NCI-H1694 (cell line): ENCODE results near the gene TBCE.
"Not testable (repeated sequence)": the region's sequence is repeated elsewhere in the genome, so short reads cannot be mapped to it uniquely, and the experiment has no call there.

Experiments used
- DNase-seq: peaks from one replicate; lab custom pipeline; 2025; lab: John Stamatoyannopoulos, UW

TBCE gene

DNA sequence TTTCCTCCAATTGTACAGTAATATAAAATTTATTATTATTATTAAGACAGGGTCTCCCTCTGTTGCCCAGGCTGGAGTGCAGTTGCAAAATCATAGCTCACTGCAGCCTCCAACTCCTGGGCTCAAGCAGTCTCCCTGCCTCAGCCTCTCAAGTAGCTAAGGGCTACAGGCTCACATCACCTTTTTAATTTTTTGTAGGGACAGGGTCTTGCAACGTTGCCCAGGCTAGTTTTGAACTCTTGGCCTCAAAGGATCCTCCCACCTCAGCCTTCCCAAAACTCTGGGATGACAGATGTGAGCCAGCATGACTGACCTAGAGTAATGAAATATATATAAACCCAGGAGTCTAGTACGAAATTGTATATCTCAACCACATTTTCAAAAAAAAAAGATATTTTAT lies 87.9 kb downstream of the TBCE start:
- DNase-seq = no peak

DNA sequence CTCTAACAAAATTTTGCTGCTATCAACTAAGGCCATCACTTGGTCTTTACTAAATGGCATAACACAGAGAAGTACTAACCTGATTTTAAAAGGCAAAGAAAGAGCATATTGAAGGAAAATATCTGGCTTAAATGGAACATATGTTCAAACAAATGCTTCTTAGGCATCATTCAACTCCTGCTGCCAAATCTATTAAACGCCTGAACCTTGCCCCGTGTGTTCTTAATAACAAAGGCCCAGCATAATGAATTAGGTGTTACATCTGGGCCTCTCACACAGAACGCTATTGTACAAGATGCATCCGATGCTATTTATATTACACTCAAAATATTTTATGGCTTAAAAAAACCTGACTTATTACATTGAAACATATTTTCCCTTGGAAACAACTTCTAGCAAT lies 88.6 kb downstream of the TBCE start:
- peak; percentile 71 for DNase-seq

DNA sequence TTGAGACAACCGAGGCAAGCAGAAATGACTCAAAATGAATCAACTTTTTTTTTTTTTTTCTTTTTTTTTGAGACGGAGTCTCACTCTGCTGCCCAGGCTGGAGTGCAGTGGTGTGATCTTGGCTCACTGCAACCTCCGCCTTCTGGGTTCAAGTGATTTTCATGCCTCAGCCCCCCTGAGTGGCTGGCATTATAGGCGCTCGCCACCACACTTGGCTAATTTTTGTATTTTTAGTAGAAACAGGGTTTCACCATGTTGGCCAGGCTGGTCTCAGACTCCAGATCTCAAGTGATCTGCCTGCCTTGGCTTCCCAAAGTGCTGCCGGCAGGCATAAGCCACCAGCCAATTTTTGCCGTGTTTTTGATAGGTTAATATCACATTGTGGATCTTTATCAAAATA lies 90.6 kb downstream of the TBCE start:
- DNase-seq = not testable (repeated sequence)

DNA sequence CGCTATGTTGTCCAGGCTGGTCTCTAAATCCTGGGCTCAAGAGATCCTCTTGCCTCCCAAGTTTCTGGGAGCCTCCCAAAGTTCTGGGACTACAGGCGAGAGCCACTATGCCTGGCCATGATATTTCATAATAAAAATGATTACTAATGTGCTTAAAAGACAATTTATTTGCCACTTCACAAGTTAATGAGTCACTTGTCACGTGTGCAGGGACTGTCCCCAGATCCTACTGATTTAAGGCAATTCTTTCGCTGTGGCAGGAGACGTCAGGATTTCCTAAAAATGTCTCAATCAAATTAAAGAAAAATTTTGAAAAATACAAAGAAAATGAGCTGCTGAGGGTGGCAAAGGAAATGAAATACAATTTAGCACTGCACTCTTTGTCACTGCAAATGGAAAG lies 93.5 kb downstream of the TBCE start:
- DNase-seq = no peak

DNA sequence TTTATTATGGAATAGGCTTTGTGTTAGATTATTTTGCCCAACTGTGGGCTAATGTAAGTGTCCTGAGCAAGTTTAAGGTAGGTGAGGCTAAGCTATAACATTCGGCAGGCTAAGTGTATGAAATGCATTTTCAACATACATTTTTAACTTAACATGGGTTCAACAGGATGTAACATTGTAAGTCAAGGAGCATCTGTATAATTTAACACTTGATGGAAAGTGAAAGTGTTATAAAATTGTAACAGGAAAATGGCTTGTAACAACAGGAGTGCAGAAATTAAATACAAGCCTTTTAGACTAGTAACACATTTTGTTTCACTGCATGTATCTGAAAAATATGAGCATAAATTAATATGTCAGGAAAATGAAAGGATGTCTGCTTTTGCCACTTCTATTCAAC lies 94.7 kb downstream of the TBCE start:
- DNase-seq = no peak

DNA sequence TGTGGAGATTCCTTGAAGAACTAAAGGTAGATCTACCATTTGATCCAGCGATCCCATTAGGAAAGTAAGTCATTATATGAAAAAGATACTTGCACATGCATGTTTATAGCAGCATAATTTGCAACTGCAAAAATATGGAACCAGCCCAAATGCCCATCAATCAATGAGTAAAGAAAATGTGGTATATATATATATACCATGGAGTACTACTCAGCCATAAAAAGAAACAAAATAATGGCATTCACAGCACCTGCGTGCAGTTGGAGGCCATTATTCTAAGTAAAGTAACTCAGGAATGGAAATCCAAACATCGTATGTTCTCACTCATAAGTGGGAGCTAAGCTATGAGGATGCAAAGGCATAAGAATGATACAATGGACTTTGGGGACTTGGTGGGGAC lies 95.6 kb downstream of the TBCE start:
- DNase-seq = not testable (repeated sequence)

DNA sequence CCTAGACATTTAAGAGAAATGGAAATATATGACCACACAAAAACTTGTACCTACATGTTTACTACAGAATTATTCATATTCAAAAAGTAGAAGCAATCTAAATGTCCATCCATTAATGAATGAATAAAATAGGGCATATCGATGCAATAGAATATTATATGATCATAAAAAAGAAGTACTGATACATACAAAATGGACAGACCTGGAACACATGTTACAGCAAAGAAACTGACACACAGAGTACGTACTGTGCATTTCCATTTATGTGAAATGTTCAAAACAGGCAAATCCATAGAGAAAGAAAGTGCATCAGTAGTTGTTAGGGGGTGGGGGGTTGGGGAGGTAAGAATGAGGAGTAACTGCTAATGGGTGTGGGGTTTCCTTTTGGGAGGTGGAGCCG lies 97.8 kb downstream of the TBCE start:
- DNase-seq = no peak

DNA sequence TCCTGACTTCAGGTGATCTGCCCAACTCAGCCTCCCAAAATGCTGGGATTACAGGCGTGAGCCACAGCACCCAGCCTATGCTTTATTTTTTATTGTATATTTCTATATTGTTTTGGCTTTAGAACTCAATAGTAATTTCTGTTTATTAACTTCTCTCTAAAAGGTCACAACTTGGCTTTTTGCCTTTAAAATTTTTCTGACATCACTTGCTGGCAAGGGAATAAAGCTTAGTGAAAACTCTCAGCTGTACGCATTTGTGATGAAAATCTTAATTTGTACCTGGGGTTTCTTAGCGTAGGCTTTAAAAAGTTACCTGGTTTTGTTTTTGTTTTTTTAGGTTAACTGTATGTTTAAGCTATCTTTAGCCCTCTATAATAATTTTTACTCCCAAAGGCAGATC lies 100.8 kb downstream of the TBCE start:
- no peak for DNase-seq

DNA sequence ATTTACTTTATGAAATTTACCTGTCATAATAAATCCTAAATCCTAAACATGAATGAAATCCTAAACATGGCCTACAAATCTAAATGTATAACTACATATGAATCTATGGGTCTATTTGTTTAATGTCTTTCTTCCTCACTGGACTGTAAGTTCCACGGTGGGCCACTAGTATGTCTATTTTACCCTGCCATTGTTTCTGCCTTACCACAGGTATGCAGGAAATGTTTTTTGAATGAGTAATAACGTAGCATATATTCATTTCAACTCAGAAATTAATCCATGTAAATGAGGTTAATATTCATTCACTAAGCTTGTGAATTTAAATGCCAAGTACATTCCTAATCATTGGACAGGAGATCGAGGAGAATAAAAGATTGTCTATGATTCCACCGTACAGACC lies 101.7 kb downstream of the TBCE start:
- no peak for DNase-seq

DNA sequence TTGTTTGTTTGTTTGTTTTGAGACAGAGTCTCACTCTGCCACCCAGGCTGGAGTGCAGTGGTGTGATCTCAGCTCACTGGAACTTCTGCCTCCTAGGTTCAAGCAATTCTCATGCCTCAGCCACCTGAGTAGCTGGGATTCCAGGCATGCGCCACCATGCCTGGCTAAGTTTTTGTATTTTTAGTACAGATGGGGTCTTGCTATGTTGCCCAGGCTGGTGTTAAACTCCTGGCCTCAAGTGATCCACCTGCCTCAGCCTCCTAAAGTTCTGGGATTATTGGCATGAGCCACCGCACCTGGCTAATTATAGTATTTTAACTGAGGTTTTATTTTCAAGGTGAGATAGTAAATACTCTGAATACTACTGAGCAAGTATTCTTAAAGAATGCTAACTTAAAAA lies 102.7 kb downstream of the TBCE start:
- not testable (repeated sequence) for DNase-seq

DNA sequence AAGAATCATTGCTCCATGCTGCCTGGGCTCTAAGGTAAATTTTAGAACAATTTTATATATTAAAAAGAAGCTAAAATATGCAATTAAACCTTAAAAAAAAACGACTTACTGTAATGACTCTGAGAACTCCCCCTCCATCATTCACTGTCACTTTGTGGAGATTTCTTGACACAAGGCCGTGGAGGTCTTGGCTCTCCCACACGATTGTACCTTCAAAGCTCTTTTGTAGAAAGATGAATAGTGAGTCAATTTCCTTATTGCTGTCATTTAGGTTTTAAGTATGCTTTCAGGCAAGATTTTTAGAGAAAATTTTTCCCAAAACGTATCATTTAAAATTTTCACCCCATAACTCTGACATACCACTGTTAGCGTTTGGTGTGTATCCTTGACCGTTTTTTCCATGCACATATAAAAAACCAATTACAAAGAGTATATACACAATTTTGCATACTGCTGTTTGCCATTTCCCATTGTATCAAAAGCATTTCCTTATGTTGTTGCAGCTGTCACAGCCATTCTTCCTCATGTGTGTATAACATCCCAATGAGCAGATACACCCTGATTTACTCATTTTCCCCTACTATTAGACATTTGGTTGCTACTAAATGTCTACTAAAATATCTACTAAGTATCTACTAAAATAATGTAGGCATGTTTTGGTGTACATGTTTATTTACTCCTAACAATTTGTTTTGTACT lies 103.7 kb downstream of the TBCE start:
- DNase-seq = no peak

DNA sequence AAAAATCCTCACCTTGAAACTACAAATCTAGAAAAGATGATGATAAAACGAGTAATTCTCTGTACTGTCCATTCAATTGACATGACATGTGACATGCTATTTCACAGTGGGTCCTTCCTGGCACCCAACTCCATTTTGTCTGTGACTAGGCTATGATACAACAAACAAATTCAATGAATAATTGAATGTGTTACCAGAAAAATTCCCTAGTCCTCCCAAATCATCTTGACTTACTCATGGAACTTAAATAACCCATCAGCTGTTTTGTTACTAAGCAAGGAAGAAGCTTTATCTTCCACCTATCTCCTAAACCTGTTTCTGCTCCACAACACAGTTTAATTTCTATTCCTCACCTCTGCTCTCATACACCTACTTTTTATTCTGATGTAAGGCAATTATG lies 106.6 kb downstream of the TBCE start:
- no peak for DNase-seq

DNA sequence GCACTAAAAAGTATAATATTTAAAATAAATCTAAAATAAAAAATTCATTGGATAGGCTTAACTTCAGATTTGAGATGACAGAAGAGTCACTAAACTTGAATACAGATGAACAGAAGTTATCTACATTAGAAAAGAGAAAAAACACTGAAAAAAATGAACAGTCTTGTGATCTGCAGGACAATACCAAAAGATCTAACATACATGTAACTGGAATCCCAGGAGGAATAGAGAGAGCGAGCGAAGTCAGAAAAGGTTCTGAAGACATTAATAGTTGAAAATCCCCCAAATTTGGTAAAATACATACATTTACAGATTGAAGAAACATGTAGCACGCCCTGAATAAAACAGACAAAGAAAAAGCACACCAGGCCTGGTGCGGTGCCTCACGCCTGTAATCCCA lies 115.9 kb downstream of the TBCE start:
- DNase-seq = no peak

DNA sequence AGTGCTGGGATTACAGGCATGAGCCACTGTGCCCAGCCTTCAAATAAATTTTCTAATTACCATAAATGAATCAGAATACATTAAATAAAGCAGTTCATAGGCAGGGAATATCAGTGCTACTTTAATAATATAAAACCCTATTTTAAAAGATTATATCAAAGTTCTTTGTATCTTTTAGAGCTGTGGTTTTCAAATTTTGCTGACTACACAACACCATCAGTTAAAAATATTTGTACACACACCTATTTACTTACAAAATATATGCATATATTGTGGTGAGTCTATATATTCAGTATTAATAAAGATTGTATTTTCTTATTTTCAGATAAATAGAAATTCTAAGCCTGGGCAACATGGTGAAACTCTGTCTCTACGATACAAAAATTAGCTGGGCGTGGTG lies 118.3 kb downstream of the TBCE start:
- no peak for DNase-seq

DNA sequence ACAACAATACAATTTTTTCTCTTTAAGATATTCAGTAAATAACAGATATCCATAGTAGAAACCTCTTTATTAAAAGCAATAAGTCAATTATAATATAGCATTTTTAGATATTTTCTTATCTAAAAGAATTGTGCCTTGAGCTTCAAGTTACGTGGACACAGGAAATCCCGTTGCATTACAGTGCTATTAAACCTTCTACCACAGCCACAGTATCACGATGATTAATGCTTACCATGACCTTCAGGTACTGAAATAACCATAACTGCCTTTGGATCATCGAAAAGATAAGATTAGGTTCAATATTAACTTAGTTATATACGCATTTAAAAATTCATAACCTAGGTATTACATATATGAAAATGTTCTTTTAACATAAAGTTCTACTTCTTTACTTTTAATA lies 119.1 kb downstream of the TBCE start:
- no peak for DNase-seq

DNA sequence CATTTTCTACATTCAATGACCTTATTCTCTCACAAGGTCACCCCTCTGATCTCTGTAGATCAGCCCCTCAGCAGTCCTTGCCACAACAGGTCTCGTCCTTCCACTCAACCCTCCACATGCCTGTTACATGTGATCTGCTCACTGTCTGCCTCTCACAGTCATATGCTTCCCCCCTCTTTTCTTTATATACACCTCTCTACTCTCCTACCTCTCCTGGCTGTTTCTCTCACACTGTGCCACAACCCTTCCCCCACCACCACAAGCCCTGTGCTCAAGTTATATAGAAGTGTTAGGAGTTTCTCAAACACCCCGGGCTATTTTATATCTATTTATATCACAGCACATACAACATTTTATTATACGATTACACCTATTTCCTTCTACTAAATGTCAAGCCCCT lies 124.4 kb downstream of the TBCE start:
- DNase-seq = no peak

DNA sequence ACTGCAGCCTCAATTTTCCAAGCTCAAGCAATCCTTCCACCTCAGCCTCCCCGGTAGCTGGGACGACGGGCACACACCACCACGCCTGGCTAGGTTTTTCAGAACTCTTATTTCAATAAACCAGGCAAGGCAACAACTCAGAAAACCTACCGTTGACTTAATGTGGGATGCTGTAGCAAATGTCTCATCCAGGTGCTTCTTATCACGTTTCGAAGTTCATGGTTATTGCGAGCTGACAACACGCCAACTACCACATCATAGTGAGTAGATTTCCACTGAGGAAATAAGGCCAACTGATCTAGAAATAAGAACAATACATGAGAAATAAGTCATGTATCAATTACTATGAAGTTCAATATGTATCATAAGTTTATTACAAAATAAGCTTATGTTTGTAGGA lies 127.3 kb downstream of the TBCE start:
- DNase-seq = no peak

DNA sequence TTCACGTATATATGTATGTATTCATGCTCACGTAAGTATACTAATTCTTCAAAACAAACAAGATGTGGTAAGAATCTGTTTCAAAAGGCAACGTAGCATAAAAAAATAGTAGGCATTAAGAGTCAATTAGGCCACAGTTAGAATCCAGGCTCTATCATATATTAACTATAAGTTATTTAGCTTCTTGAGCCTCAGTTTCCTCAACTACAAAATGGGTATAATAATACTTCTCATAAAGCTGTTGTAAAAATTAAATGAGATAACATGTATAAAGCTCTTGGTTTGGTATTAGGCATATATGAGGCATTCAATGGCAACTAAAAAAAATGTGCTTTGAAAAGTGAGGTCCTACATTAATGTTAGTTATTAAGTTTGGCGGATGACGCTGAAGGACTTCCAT lies 127.8 kb downstream of the TBCE start:
- no peak for DNase-seq

DNA sequence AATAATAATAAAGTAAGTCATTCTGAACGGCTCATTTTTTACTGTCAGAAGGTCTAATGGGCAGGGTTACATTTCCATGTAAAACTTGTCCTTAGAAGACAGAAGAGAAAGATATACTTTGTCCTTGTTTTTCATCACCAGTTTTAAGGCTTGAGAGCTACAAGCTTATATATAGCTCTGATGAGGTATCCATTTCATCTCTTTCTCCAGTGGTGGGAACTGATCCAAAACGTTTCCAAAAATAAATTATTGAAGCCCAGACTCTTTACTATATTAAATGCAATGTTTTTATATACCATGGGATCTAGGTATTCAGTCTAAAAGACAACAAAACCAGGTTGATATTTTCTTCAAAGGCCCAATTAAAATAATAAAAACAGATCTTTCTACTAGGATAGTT lies 128.3 kb downstream of the TBCE start:
- DNase-seq = no peak

DNA sequence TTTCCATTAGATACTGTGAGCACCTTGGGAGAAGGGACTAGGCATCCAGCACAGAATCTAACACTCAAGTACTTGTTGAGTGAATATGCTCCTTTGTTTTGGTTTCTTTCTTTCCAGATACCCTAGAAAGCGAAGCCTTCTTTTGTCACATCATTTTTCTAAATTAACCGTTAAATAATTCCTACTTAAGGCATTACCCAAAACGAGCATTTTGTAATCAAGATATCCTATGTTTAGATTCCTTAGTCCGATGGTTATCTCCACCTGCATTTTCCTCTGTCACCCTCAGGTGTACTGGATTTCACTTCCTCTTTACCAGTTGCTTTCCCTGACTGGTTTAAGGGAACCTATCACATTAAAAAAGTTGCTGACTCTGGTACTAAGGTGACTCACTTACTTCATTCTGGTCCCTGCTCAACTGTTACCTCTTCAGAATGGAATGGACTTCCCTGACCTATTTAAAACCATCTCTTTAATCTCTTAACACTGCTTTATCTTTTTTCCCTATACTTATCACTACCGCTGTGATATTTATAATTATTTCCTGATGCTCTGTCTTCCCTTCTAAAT lies 133.8 kb downstream of the TBCE start:
- no peak for DNase-seq
